Measurements from ENCODE around the gene CNEP1R1. TPM values are rescaled to one million over a fixed set of nuclear protein-coding genes. Genes with fewer than 3 reads are reported as not detected.

CNEP1R1 gene
- total RNA-seq, 2 donors from 2014 or later, result 14.2 to 36.5 TPM

GRCh38 chr16:49995720-49996119, 29.3 kb upstream of the CNEP1R1 start:
- no peaks in the 10 kb centered on the region for H3K27me3 ChIP-seq (replicated peaks; ENCODE audit: insufficient read depth)
- ATAC-seq (ENCODE audit: insufficient number of reproducible peaks, low FRiP score, low read depth) (no peak), DNase-seq (ENCODE audit: low spot score) (no peak)
- no peaks in the 10 kb centered on the region for H3K4me1 ChIP-seq (ENCODE audit: control insufficient read depth in 1 of 2, low read depth in 2 of 2)
- no peaks in the 10 kb centered on the region for H3K9me3 ChIP-seq
- H3K27ac ChIP-seq, result no peak overlapping the region
- H3K4me3 ChIP-seq, result no peak overlapping the region
- TF ChIP-seq, protein P1, sequence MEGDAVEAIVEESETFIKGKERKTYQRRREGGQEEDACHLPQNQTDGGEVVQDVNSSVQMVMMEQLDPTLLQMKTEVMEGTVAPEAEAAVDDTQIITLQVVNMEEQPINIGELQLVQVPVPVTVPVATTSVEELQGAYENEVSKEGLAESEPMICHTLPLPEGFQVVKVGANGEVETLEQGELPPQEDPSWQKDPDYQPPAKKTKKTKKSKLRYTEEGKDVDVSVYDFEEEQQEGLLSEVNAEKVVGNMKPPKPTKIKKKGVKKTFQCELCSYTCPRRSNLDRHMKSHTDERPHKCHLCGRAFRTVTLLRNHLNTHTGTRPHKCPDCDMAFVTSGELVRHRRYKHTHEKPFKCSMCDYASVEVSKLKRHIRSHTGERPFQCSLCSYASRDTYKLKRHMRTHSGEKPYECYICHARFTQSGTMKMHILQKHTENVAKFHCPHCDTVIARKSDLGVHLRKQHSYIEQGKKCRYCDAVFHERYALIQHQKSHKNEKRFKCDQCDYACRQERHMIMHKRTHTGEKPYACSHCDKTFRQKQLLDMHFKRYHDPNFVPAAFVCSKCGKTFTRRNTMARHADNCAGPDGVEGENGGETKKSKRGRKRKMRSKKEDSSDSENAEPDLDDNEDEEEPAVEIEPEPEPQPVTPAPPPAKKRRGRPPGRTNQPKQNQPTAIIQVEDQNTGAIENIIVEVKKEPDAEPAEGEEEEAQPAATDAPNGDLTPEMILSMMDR (IDR thresholded peaks at IDR 0.05), result no peak
- no peaks in the 10 kb centered on the region for H3K36me3 ChIP-seq

- H3K4me3 ChIP-seq, result no peak overlapping the region
- no peaks in the 10 kb centered on the region for H3K27me3 ChIP-seq (replicated peaks; ENCODE audit: insufficient read depth)
- DNase-seq (ENCODE audit: low spot score) (no peak), ATAC-seq (ENCODE audit: insufficient number of reproducible peaks, low FRiP score, low read depth) (no peak)
- TF ChIP-seq, protein P1 (IDR thresholded peaks at IDR 0.05), result no peak
- H3K4me1 ChIP-seq (ENCODE audit: control insufficient read depth in 1 of 2, low read depth in 2 of 2), result no peaks in the 10 kb centered on the region
- H3K9me3 ChIP-seq, result no peaks in the 10 kb centered on the region
- no peaks in the 10 kb centered on the region for H3K36me3 ChIP-seq
- no peak overlapping the region for H3K27ac ChIP-seq
Observed at GRCh38 chr16:49997721-49998251, 27.2 kb upstream of the CNEP1R1 start.

DNA sequence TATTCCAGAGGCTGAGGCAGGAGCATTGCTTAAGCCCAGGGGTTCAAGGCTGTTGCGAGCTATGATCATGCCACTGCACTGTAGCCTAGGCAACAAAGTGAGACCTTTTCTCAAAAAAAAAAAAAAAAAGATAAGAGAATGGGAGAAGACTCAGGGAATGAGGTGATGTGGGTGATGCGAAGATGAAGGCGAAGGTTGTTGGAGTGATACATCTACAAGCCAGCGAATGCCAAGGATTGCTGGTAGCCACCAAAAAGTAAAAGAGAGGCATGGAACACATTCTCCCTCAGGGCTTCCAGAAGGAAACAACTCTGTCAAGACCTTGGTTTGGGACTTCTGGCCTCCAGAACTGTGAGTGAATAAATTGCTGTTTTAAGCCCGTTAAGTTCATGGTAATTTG, 26.0 kb upstream of the CNEP1R1 start:
- H3K9me3 ChIP-seq, result no peaks in the 10 kb centered on the region
- DNase-seq (ENCODE audit: low spot score), result no peak
- H3K4me1 ChIP-seq (ENCODE audit: control insufficient read depth in 1 of 2, low read depth in 2 of 2), result no peaks in the 10 kb centered on the region
- no peak overlapping the region for H3K27ac ChIP-seq
- TF ChIP-seq, protein P1 (IDR thresholded peaks at IDR 0.05), result no peak
- no peak overlapping the region for H3K4me3 ChIP-seq
- no peaks in the 10 kb centered on the region for H3K36me3 ChIP-seq
- no peak for ATAC-seq (ENCODE audit: insufficient number of reproducible peaks, low FRiP score, low read depth)
- no peaks in the 10 kb centered on the region for H3K27me3 ChIP-seq (replicated peaks; ENCODE audit: insufficient read depth)

- H3K36me3 ChIP-seq, result no peaks in the 10 kb centered on the region
- H3K9me3 ChIP-seq, result no peaks in the 10 kb centered on the region
- no peaks in the 10 kb centered on the region for H3K27me3 ChIP-seq (replicated peaks; ENCODE audit: insufficient read depth)
- no peak overlapping the region for H3K27ac ChIP-seq
- H3K4me3 ChIP-seq, result no peak overlapping the region
- TF ChIP-seq, protein P1 (IDR thresholded peaks at IDR 0.05), result no peak
- DNase-seq (ENCODE audit: low spot score) (no peak), ATAC-seq (ENCODE audit: insufficient number of reproducible peaks, low FRiP score, low read depth) (no peak)
- no peaks in the 10 kb centered on the region for H3K4me1 ChIP-seq (ENCODE audit: control insufficient read depth in 1 of 2, low read depth in 2 of 2)
Observed at GRCh38 chr16:50001144-50001543, 23.9 kb upstream of the CNEP1R1 start.

DNA sequence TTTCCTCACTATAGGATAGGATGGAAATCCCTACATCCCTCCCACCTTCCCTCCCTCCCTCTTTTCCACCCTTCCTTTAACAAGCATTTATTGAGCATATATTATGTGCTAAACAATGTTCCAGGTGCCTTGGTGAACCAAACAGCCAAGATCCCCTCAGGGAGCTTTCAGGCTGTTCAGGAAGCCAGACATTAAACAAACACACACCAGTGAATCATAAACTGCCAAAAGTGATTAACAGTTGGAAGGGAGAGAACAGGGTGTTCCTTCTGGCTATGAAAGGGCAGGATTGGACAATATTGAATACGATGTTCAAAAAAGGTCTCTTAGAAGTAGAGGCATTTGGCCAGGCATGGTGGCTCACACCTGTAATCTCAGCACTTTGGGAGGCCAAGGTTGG, 22.8 kb upstream of the CNEP1R1 start:
- Histone ChIP-seq H3K4me1 (ENCODE audit: control insufficient read depth in 1 of 2, low read depth in 2 of 2) (no peaks in the 10 kb centered on the region), H3K9me3 (no peaks in the 10 kb centered on the region), H3K36me3 (no peaks in the 10 kb centered on the region), H3K27ac (no peak overlapping the region), H3K4me3 (no peak overlapping the region), H3K27me3 (replicated peaks; ENCODE audit: insufficient read depth) (no peaks in the 10 kb centered on the region)
- TF ChIP-seq, protein P1 (IDR thresholded peaks at IDR 0.05), result no peak
- no peak for ATAC-seq (ENCODE audit: insufficient number of reproducible peaks, low FRiP score, low read depth)
- DNase-seq (ENCODE audit: low spot score), result no peak

All from thoracic aorta (tissue), 2 donors.